Measurements from ENCODE around the gene GUCY2D. TPM values are rescaled to one million over a fixed set of nuclear protein-coding genes. Genes with fewer than 3 reads are reported as not detected.

GUCY2D gene
- polyA plus RNA-seq, 4 donors, result 0.81 TPM; not detected in 3

- 16 to 25% (median 18%) methylated on average over 5 of the region's 5 CpGs for WGBS, 3 donors
- H3K27me3 ChIP-seq (ENCODE audit: control insufficient read depth in 3 of 3, insufficient read depth in 3 of 3, low read length in 3 of 3), result peaks cover 0 to 24% (median 3%) of the 10 kb centered on the region in 3 donors
- DNase-seq (peak; percentile 40 to 45), FAIRE-seq (no peak)
- H3K4me1 ChIP-seq (ENCODE audit: control insufficient read depth in 3 of 3, insufficient read depth in 2 of 3, low read depth in 1 of 3, low read length in 2 of 3), result peaks cover 0 to under 1% (median 0%) of the 10 kb centered on the region in 3 donors
- no peak overlapping the region for H3K4me3 ChIP-seq (ENCODE audit: low read depth in 1 of 3, low read length in 3 of 3)
- H3K36me3 ChIP-seq (ENCODE audit: control insufficient read depth in 3 of 3, insufficient read depth in 2 of 3, low read depth in 1 of 3, low read length in 3 of 3), result no peaks in the 10 kb centered on the region
- H3K27ac ChIP-seq (ENCODE audit: low read depth in 1 of 3, low read length in 2 of 3), result no peak overlapping the region
- no peaks in the 10 kb centered on the region for H3K9me3 ChIP-seq (ENCODE audit: control insufficient read depth in 2 of 2, insufficient read depth in 1 of 2, low read depth in 1 of 2, low read length in 1 of 2)
These were observed 5.2 kb upstream of the GUCY2D start for GRCh38 chr17:7997186-7997585.

GRCh38 chr17:8002721-8003593 lies 542 bp downstream of the GUCY2D start:
- WGBS, 3 donors, result 6 to 8% (median 7%) methylated on average over 69 to 92 of the region's 92 CpGs
- Histone ChIP-seq H3K4me3 (ENCODE audit: low read depth in 1 of 3, low read length in 3 of 3) (peak overlapping the region in 1 of 3 donors; percentile 2), H3K27me3 (ENCODE audit: control insufficient read depth in 3 of 3, insufficient read depth in 3 of 3, low read length in 3 of 3) (peaks cover 0 to 71% (median 19%) of the 10 kb centered on the region in 3 donors), H3K4me1 (ENCODE audit: control insufficient read depth in 3 of 3, insufficient read depth in 2 of 3, low read depth in 1 of 3, low read length in 2 of 3) (peaks cover 0 to 15% (median 0%) of the 10 kb centered on the region in 3 donors), H3K36me3 (ENCODE audit: control insufficient read depth in 3 of 3, insufficient read depth in 2 of 3, low read depth in 1 of 3, low read length in 3 of 3) (no peaks in the 10 kb centered on the region), H3K27ac (ENCODE audit: low read depth in 1 of 3, low read length in 2 of 3) (no peak overlapping the region), H3K9me3 (ENCODE audit: control insufficient read depth in 2 of 2, insufficient read depth in 1 of 2, low read depth in 1 of 2, low read length in 1 of 2) (no peaks in the 10 kb centered on the region)
- FAIRE-seq (no peak), DNase-seq (peak in 1 of 2 donors; percentile 25)

GRCh38 chr17:8003594-8004181 lies 1.3 kb downstream of the GUCY2D start:
- 29 to 44% (median 37%) methylated on average over 37 to 44 of the region's 44 CpGs for WGBS, 3 donors
- H3K9me3 ChIP-seq (ENCODE audit: control insufficient read depth in 2 of 2, insufficient read depth in 1 of 2, low read depth in 1 of 2, low read length in 1 of 2), result no peaks in the 10 kb centered on the region
- no peaks in the 10 kb centered on the region for H3K36me3 ChIP-seq (ENCODE audit: control insufficient read depth in 3 of 3, insufficient read depth in 2 of 3, low read depth in 1 of 3, low read length in 3 of 3)
- H3K27ac ChIP-seq (ENCODE audit: low read depth in 1 of 3, low read length in 2 of 3), result no peak overlapping the region
- FAIRE-seq (no peak), DNase-seq (no peak)
- peaks cover 0 to 70% (median 19%) of the 10 kb centered on the region in 3 donors for H3K27me3 ChIP-seq (ENCODE audit: control insufficient read depth in 3 of 3, insufficient read depth in 3 of 3, low read length in 3 of 3)
- H3K4me1 ChIP-seq (ENCODE audit: control insufficient read depth in 3 of 3, insufficient read depth in 2 of 3, low read depth in 1 of 3, low read length in 2 of 3), result peaks cover 0 to 15% (median 0%) of the 10 kb centered on the region in 3 donors
- H3K4me3 ChIP-seq (ENCODE audit: low read depth in 1 of 3, low read length in 3 of 3), result no peak overlapping the region

DNA sequence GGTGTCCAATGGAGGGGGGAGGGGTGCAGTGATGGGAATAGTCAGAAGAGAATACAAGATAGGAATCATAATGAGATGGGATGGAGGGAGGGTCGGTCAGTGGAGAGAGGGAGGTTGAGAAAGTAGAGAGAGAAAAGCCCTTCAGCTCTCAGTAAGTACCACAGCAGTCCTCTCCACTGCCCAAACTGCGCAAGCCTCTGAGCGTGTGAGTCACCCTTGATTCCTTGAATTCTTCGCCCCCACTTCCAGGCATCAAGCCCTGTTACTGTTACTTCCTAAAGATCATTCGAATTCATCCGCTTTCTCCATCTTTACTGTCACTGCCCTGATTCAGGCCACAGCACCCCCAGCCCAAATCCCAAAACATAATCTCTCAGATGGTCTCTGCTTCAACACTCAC lies 2.5 kb downstream of the GUCY2D start:
- H3K9me3 ChIP-seq (ENCODE audit: control insufficient read depth in 2 of 2, insufficient read depth in 1 of 2, low read depth in 1 of 2, low read length in 1 of 2), result no peaks in the 10 kb centered on the region
- H3K4me3 ChIP-seq (ENCODE audit: low read depth in 1 of 3, low read length in 3 of 3), result no peak overlapping the region
- H3K27ac ChIP-seq (ENCODE audit: low read depth in 1 of 3, low read length in 2 of 3), result no peak overlapping the region
- no peaks in the 10 kb centered on the region for H3K36me3 ChIP-seq (ENCODE audit: control insufficient read depth in 3 of 3, insufficient read depth in 2 of 3, low read depth in 1 of 3, low read length in 3 of 3)
- WGBS, 3 donors, result 85 to 94% (median 88%) methylated on average over 6 of the region's 6 CpGs
- peaks cover 0 to 75% (median 19%) of the 10 kb centered on the region in 3 donors for H3K27me3 ChIP-seq (ENCODE audit: control insufficient read depth in 3 of 3, insufficient read depth in 3 of 3, low read length in 3 of 3)
- H3K4me1 ChIP-seq (ENCODE audit: control insufficient read depth in 3 of 3, insufficient read depth in 2 of 3, low read depth in 1 of 3, low read length in 2 of 3), result peaks cover 0 to 15% (median 0%) of the 10 kb centered on the region in 3 donors
- DNase-seq (no peak), FAIRE-seq (no peak)

DNA sequence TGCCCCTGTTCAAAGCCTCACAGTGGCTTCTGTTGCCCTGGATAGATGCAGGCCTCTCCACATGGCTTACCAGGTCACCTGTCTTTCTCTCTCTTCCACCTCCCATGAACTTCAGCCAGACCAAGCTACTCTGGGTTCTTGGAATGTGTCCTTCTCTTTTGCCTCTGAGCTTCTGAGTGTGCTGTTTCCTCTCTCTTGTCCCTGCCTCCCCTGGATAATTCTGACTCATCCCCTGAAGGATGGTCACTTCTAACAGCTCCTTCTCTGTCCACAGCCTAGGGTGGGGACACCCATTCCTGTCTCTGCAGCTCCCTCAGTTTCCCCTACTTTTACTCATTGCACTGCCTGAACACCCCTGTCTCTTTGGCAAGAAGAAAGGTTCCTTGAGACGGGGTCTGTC lies 2.9 kb downstream of the GUCY2D start:
- no peaks in the 10 kb centered on the region for H3K36me3 ChIP-seq (ENCODE audit: control insufficient read depth in 3 of 3, insufficient read depth in 2 of 3, low read depth in 1 of 3, low read length in 3 of 3)
- FAIRE-seq (no peak), DNase-seq (no peak)
- peaks cover 0 to 15% (median 0%) of the 10 kb centered on the region in 3 donors for H3K4me1 ChIP-seq (ENCODE audit: control insufficient read depth in 3 of 3, insufficient read depth in 2 of 3, low read depth in 1 of 3, low read length in 2 of 3)
- 74 to 93% (median 87%) methylated on average over 1 of the region's 1 CpG for WGBS, 3 donors
- no peak overlapping the region for H3K4me3 ChIP-seq (ENCODE audit: low read depth in 1 of 3, low read length in 3 of 3)
- no peaks in the 10 kb centered on the region for H3K9me3 ChIP-seq (ENCODE audit: control insufficient read depth in 2 of 2, insufficient read depth in 1 of 2, low read depth in 1 of 2, low read length in 1 of 2)
- no peak overlapping the region for H3K27ac ChIP-seq (ENCODE audit: low read depth in 1 of 3, low read length in 2 of 3)
- H3K27me3 ChIP-seq (ENCODE audit: control insufficient read depth in 3 of 3, insufficient read depth in 3 of 3, low read length in 3 of 3), result peaks cover 0 to 74% (median 19%) of the 10 kb centered on the region in 3 donors

GRCh38 chr17:8005967-8006730 lies 3.7 kb downstream of the GUCY2D start:
- WGBS, 3 donors, result 89 to 93% (median 93%) methylated on average over 27 to 30 of the region's 30 CpGs

DNA sequence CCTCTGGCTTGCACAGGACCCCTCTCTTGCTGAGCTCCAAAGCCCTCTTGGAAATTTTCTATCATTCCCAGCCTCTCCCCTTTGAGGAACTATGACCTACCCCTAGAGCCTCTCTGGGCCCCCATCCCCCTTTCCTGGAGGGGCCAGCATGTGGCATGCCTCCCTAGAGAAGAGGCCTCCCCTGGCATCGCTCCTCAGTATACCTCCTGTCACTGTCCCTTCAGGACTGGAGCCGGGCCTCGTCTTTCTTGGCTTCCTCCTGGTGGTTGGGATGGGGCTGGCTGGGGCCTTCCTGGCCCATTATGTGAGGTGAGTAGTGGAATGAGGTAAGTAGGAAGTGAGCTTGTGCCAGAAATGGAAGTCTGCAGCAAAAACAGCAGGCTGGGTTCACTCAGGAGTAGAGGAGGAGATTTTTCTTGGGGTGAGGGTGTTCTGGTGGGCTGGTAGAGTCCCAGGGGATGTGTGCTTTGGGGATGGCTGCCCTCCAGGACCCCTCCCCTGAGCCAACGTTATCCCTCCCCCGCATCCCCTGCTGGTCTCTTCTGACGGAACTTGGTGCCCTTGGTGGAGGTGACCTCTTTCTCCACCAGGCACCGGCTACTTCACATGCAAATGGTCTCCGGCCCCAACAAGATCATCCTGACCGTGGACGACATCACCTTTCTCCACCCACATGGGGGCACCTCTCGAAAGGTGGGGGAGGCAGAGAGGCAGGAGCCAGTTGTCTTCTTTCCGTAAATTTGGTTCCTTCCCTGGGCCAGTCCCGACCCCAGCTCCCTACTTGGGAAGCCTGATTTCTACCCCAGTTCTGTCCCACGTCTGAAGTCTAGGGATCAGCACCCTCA lies 4.6 kb downstream of the GUCY2D start:
- Histone ChIP-seq H3K4me1 (ENCODE audit: control insufficient read depth in 3 of 3, insufficient read depth in 2 of 3, low read depth in 1 of 3, low read length in 2 of 3) (peaks cover 0 to 15% (median 0%) of the 10 kb centered on the region in 3 donors), H3K36me3 (ENCODE audit: control insufficient read depth in 3 of 3, insufficient read depth in 2 of 3, low read depth in 1 of 3, low read length in 3 of 3) (no peaks in the 10 kb centered on the region), H3K27me3 (ENCODE audit: control insufficient read depth in 3 of 3, insufficient read depth in 3 of 3, low read length in 3 of 3) (peaks cover 0 to 65% (median 16%) of the 10 kb centered on the region in 3 donors), H3K4me3 (ENCODE audit: low read depth in 1 of 3, low read length in 3 of 3) (no peak overlapping the region), H3K9me3 (ENCODE audit: control insufficient read depth in 2 of 2, insufficient read depth in 1 of 2, low read depth in 1 of 2, low read length in 1 of 2) (no peaks in the 10 kb centered on the region), H3K27ac (ENCODE audit: low read depth in 1 of 3, low read length in 2 of 3) (no peak overlapping the region)
- WGBS, 3 donors, result 69 to 72% (median 69%) methylated on average over 14 of the region's 14 CpGs
- FAIRE-seq (no peak), DNase-seq (no peak)

More at GRCh38 chr17:8005967-8006730, 3.7 kb downstream of the GUCY2D start:
- Histone ChIP-seq H3K27ac (ENCODE audit: low read depth in 1 of 3, low read length in 2 of 3) (no peak overlapping the region), H3K4me3 (ENCODE audit: low read depth in 1 of 3, low read length in 3 of 3) (no peak overlapping the region), H3K4me1 (ENCODE audit: control insufficient read depth in 3 of 3, insufficient read depth in 2 of 3, low read depth in 1 of 3, low read length in 2 of 3) (peaks cover 0 to 15% (median 0%) of the 10 kb centered on the region in 3 donors), H3K36me3 (ENCODE audit: control insufficient read depth in 3 of 3, insufficient read depth in 2 of 3, low read depth in 1 of 3, low read length in 3 of 3) (no peaks in the 10 kb centered on the region), H3K9me3 (ENCODE audit: control insufficient read depth in 2 of 2, insufficient read depth in 1 of 2, low read depth in 1 of 2, low read length in 1 of 2) (no peaks in the 10 kb centered on the region), H3K27me3 (ENCODE audit: control insufficient read depth in 3 of 3, insufficient read depth in 3 of 3, low read length in 3 of 3) (peaks cover 0 to 68% (median 19%) of the 10 kb centered on the region in 3 donors)
- no peak for FAIRE-seq
- DNase-seq, result no peak
